ENCODE results near the gene PLTP. TPM values are rescaled to one million over a fixed set of nuclear protein-coding genes. Genes with fewer than 3 reads are reported as not detected.
A peak's percentile ranks its signal among the peaks of the same experiment; 100 is the strongest.
"Not testable (repeated sequence)": the region's sequence is repeated elsewhere in the genome, so short reads cannot be mapped to it uniquely, and the experiment has no call there.

The PLTP gene
- total and polyA plus RNA-seq, 8 donors, result 35.5 to 158 (median 85.4) TPM

DNA sequence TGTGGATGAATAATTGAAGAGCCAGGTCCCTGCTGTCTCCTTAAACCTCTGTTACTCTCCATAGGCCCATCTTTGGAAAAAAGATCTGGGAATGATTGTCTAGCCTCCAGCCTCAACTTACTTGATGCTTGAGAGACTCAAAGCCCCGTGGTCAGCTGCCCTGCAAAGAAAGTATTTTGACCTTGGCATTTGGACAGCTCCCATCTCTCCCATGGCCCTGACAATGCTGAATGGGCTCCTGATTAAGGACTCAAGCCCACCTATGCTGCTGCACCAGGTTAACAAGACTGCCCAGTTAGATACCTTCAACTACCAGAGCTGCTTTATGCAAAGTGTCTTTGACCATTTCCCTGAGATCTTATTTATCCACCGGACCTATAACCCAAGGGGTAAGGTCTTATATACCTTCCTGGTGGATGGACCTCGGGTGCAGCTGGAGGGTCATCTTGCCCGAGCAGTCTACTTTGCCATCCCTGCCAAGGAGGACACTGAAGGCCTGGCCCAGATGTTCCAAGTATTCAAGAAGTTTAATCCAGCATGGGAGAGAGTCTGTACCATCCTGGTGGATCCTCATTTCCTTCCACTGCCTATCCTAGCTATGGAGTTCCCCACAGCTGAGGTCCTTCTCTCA is 29.4 kb downstream of the PLTP start:
- no peak for ATAC-seq
- intact Hi-C loops (cut with DNase I), result no loop called here
- H3K36me3 ChIP-seq, result peaks cover 0 to 18% (median 6%) of the 10 kb centered on the region in 3 donors
- no peak for DNase-seq
- TF ChIP-seq, protein P1, sequence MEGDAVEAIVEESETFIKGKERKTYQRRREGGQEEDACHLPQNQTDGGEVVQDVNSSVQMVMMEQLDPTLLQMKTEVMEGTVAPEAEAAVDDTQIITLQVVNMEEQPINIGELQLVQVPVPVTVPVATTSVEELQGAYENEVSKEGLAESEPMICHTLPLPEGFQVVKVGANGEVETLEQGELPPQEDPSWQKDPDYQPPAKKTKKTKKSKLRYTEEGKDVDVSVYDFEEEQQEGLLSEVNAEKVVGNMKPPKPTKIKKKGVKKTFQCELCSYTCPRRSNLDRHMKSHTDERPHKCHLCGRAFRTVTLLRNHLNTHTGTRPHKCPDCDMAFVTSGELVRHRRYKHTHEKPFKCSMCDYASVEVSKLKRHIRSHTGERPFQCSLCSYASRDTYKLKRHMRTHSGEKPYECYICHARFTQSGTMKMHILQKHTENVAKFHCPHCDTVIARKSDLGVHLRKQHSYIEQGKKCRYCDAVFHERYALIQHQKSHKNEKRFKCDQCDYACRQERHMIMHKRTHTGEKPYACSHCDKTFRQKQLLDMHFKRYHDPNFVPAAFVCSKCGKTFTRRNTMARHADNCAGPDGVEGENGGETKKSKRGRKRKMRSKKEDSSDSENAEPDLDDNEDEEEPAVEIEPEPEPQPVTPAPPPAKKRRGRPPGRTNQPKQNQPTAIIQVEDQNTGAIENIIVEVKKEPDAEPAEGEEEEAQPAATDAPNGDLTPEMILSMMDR (IDR thresholded peaks at IDR 0.05), result no peak
- no peaks in the 10 kb centered on the region for H3K27me3 ChIP-seq
- H3K4me1 ChIP-seq, result peaks cover 3 to 9% (median 4%) of the 10 kb centered on the region in 3 donors
- no peak for FAIRE-seq
- no peaks in the 10 kb centered on the region for H3K9me3 ChIP-seq
- 68 to 69% methylated on average over 4 of the region's 4 CpGs for WGBS, 2 donors
- no peak overlapping the region for H3K4me3 ChIP-seq
- H3K27ac ChIP-seq, result no peak overlapping the region

DNA sequence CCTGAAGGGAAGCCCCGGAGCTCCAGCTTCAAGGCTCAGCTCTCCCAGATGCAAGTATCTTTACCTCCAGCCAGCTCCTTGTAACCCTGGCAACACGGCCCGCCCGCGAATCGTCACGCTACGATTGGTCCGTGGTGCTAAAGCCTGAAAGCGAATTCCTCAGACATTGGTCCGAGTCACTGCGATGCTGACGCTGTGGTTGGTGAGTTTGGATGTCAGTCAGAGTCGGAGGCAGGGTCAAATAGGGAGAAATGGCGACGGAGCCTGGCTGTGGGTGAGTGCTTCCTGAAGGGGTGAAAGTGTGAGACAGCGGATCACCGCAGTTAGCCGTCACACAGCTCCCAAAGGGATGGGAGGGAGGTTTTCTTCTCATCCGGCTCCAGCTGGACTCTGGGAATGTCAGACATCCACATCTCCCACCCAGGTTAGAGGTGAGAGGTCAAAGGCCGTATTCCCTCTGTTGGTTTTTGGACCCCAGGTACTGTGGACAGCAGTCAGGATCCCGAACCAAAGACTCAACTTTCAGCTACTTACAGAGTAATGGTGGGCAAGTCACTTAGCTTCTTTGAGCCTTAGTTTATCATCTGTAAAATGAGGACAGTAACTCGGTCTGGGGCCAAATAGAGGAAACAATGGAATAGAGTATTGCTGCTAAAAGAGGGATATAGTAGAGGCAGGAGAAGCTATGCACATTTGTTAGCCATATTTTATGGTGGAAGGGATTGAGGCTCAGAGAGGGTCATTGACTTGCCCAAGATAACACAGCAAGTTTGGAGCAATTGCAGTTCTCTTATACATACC is 30.8 kb downstream of the PLTP start, which contains the start of gene ZSWIM1:
Gene ZSWIM1, plus strand, starts transcription at position 240 of the 801 bp plus-strand sequence. CDS start 1,366 bp downstream, outside the sequence.
- H3K27ac ChIP-seq, result peak within 1 kb of the TSS; percentile 44 to 65 (median 55)
- FAIRE-seq, result peak; percentile 94

DNA sequence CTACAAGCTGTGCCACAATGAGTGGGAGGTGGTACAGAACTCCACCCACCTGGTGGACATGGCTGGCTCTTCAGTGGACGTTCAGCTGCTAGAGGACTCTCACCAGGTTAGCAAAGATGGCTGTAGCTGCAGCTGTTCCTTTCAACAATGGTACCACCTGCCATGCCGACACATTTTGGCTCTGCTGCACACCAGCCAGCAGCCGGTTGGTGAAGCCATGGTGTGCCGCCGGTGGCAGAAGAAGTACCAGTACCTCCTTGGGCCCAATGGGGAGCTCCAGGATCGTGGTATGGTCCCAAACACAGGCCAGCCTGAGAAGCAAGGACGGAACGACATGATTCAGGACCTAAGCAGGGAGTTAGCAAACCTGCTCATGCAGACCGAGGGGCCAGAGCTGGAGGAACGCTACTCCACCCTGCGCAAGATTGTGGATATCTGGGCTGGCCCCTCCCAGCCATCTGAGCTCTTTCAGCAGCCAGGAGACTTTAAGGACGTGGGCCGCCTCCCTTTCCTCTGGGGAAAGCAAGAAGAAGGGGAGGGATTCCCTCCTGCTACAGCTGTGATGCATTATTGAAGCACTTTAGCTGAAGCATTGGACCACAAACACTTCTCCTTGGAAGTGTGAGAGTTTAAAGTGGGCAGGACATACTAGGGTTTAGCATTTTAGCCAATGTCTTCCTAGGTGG is 33.7 kb downstream of the PLTP start:
- Histone ChIP-seq H3K27ac (no peak overlapping the region), H3K4me3 (no peak overlapping the region), H3K4me1 (peaks cover 3 to 9% (median 4%) of the 10 kb centered on the region in 3 donors), H3K27me3 (no peaks in the 10 kb centered on the region), H3K9me3 (no peaks in the 10 kb centered on the region), H3K36me3 (peaks cover 0 to 20% (median under 1%) of the 10 kb centered on the region in 3 donors)
- no peak for ATAC-seq
- FAIRE-seq, result no peak
- TF ChIP-seq, protein P1 (IDR thresholded peaks at IDR 0.05), result no peak
- intact Hi-C loops (cut with DNase I), result no loop called here
- DNase-seq, result no peak
- WGBS, 2 donors, result 91 to 92% methylated on average over 13 of the region's 13 CpGs

More for the DNA sequence above, 30.8 kb downstream of the PLTP start, which contains the start of gene ZSWIM1:
- DNase-seq (peak; percentile 98 to 100 (median 99)), ATAC-seq (peak; percentile 99)
- H3K9me3 ChIP-seq, result no peaks in the 10 kb centered on the region
- H3K36me3 ChIP-seq, result peaks cover 0 to 24% (median 6%) of the 10 kb centered on the region in 3 donors
- 0% methylated on average over 23 of the region's 23 CpGs for WGBS, 2 donors
- H3K4me1 ChIP-seq, result peaks cover 3 to 9% (median 4%) of the 10 kb centered on the region in 3 donors
- TF ChIP-seq, protein P1 (IDR thresholded peaks at IDR 0.05), result no peak
- intact Hi-C loops (cut with DNase I), result no loop called here
- no peaks in the 10 kb centered on the region for H3K27me3 ChIP-seq
- peak within 1 kb of the TSS; percentile 27 to 64 (median 41) for H3K4me3 ChIP-seq

DNA sequence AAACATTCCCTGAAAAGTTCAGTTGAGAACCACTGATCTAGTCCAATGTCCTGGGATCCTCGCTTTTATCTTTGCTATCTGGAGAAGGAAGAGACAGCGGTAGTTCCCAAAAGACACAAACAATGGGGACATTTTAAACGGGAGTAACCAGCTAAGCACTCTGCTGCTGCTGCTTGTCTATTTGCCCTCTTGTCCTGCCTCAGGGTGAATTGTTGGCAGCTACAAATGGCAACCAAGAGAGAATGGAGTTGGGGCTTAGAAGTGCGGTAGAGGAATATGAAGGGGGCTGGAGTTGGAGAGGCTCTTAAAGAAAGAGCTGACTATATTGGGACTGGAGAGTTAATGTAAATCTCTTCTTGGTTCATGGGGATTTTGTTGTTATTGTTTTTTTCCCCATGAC is 37.4 kb downstream of the PLTP start:
- H3K4me3 ChIP-seq, result no peak overlapping the region
- H3K4me1 ChIP-seq, result no peaks in the 10 kb centered on the region
- no peaks in the 10 kb centered on the region for H3K9me3 ChIP-seq
- FAIRE-seq (no peak), DNase-seq (no peak), ATAC-seq (no peak)
- intact Hi-C loops (cut with DNase I), result no loop called here
- TF ChIP-seq, protein P1 (IDR thresholded peaks at IDR 0.05), result no peak
- H3K27ac ChIP-seq, result no peak overlapping the region
- 79 to 83% methylated on average over 4 of the region's 4 CpGs for WGBS, 2 donors
- no peaks in the 10 kb centered on the region for H3K27me3 ChIP-seq
- peaks cover 0 to 16% (median 0%) of the 10 kb centered on the region in 3 donors for H3K36me3 ChIP-seq

DNA sequence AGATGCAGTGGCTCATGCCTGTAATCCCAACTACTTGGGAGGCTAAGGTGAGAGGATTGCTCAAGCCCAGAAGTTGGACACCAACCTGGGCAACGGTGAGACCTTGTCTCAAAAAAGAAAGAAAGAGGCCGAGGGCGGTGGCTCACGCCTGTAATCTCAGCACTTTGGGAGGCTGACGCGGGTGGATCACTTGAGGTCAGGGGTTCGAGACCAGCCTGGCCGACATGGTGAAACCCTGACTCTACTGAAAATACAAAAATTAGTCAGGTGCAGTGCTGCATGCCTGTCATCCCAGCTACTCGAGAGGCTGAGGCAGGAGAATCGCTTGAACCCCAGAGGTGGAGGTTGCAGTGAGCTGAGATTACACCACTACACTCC is 37.9 kb downstream of the PLTP start:
- intact Hi-C loops (cut with DNase I); DNase-seq; H3K27me3 ChIP-seq; H3K4me1 ChIP-seq; H3K9me3 ChIP-seq; FAIRE-seq; ATAC-seq; H3K4me3 ChIP-seq; H3K27ac ChIP-seq: not testable (repeated sequence)
- H3K36me3 ChIP-seq, result peaks cover 0 to 16% (median 0%) of the 10 kb centered on the region in 3 donors
- WGBS, 2 donors, result 91 to 95% methylated on average over 10 of the region's 10 CpGs
